Spleen (tissue), 7 donors: ENCODE results near the gene SOAT2.

Experiments
- POLR2A ChIP-seq, 3 donors: fragments of 450-650 bp; IDR thresholded peaks; one replicate each; pipeline ENCODE4 v1.5.1; 2017; ENCODE audit warnings: antibody characterized with exemption in 3 of 3, mild to moderate bottlenecking in 1 of 3
- TF ChIP-seq, protein P1 (sequence below), 11 experiments: fragments of 200-600 bp in 7 of 11; fragments of 450-650 bp in 4 of 11; sonication (generic) in 4 of 11; IDR thresholded peaks in 8 of 11; conservative IDR thresholded peaks in 3 of 11; 1 replicate in 7 of 11; 2 replicates in 4 of 11; pipeline versions ENCODE4 v1.4.0 to v1.8.0; 2016 to 2021; ENCODE audit warnings: antibody characterized with exemption in 11 of 11, inconsistent platforms in 4 of 11, mild to moderate bottlenecking in 1 of 11
- donor health status: DM: no; HTN: no; CAD: no; lungs with moderate emphysema.
- donor health status: DM: no; HTN: no; CAD: no.
- donor health status: DM: no; HTN: no; CAD: no.

GRCh38 chr12:53058674-53059433 is 44.4 kb upstream of the SOAT2 start:
- TF ChIP-seq, protein P1, sequence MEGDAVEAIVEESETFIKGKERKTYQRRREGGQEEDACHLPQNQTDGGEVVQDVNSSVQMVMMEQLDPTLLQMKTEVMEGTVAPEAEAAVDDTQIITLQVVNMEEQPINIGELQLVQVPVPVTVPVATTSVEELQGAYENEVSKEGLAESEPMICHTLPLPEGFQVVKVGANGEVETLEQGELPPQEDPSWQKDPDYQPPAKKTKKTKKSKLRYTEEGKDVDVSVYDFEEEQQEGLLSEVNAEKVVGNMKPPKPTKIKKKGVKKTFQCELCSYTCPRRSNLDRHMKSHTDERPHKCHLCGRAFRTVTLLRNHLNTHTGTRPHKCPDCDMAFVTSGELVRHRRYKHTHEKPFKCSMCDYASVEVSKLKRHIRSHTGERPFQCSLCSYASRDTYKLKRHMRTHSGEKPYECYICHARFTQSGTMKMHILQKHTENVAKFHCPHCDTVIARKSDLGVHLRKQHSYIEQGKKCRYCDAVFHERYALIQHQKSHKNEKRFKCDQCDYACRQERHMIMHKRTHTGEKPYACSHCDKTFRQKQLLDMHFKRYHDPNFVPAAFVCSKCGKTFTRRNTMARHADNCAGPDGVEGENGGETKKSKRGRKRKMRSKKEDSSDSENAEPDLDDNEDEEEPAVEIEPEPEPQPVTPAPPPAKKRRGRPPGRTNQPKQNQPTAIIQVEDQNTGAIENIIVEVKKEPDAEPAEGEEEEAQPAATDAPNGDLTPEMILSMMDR (IDR thresholded peaks at IDR 0.05 in 8 of 11, conservative IDR thresholded peaks at IDR 0.05 in 3 of 11), result no peak
- no peak for TF ChIP-seq POLR2A (IDR thresholded peaks at IDR 0.05)
